Uterus (tissue), 2 donors: ENCODE data around the gene MTF1.

Source experiments
- CTCF ChIP-seq, 4 experiments: fragments of 200-600 bp in 2 of 4; fragments of 450-650 bp in 2 of 4; sonication (generic) in 2 of 4; IDR thresholded peaks; one replicate each; pipeline ENCODE4 v1.5.1; 2016 to 2019; ENCODE audit warnings: antibody characterized with exemption in 4 of 4, mild to moderate bottlenecking in 2 of 4, moderate library complexity in 1 of 4
- POLR2A ChIP-seq, 2 donors: fragments of 450-650 bp; IDR thresholded peaks; one replicate each; pipeline ENCODE4 v1.6.1; 2016; ENCODE audit warnings: antibody characterized with exemption in 2 of 2, mild to moderate bottlenecking in 1 of 2, moderate library complexity in 1 of 2

- TF ChIP-seq CTCF (IDR thresholded peaks at IDR 0.05): no peak
- TF ChIP-seq POLR2A (IDR thresholded peaks at IDR 0.05): no peak
Observed at GRCh38 chr1:37851262-37851661, 8.1 kb downstream of the MTF1 start.
